Endothelial cell of umbilical vein (primary cell): ENCODE measurements around the gene DMRTB1. TPM values are rescaled to one million over a fixed set of nuclear protein-coding genes. Genes with fewer than 3 reads are reported as not detected.

Source experiments
- BruUV-seq: library from RNA; stranded (reverse); fragments of 400-500 nt; replicated peaks from 2 replicates; lab custom pipeline; 2021; lab: Mats Ljungman, UMichigan
- CTCF ChIA-PET: fragments of 300-600, 350-600 bp; sonication (Branson Sonifier 250); formaldehyde crosslinking; loops from one replicate; lab custom pipeline; 2021; ENCODE audit warnings: antibody characterized with exemption, inconsistent platforms; lab: Charles Lee
- POLR2A ChIA-PET: fragments of 300-600, 350-600 bp; sonication (Branson Sonifier 250); formaldehyde crosslinking; loops from one replicate; lab custom pipeline; 2021; ENCODE audit warnings: antibody characterized with exemption, inconsistent platforms; lab: Charles Lee
- DNase-seq: peaks from one replicate; pipeline ENCODE4 v3.0.0-alpha.2; 2011; ENCODE audit warnings: low read depth, low spot score
- FAIRE-seq: peaks from 2 replicates; lab custom pipeline; 2011; peaks lifted over from hg19 to GRCh38; lab: Jason Lieb, UNC
- H2AFZ ChIP-seq: 2 replicates; pipeline ENCODE4 v1.6.0; 2012; ENCODE audit warnings: low read depth, low read length, control low read depth, inconsistent platforms
- H3K27ac ChIP-seq: 2 replicates; pipeline ENCODE4 v1.5.1; 2011; ENCODE audit warnings: low read depth, mild to moderate bottlenecking, control low read depth, low read length, moderate library complexity; ENCODE audit not compliant: insufficient read depth
- H3K27me3 ChIP-seq, 2 experiments: 2 replicates each; pipeline versions ENCODE4 v1.6.0 to v1.6.1; 2011; ENCODE audit warnings: low read length in 2 of 2, mixed read lengths in 1 of 2; ENCODE audit not compliant: control insufficient read depth in 2 of 2, insufficient read depth in 2 of 2
- H3K36me3 ChIP-seq, 2 experiments: 2 replicates in 1 of 2; 3 replicates in 1 of 2; pipeline ENCODE4 v1.5.1; 2011; ENCODE audit warnings: low read length in 2 of 2, mild to moderate bottlenecking in 1 of 2, moderate library complexity in 1 of 2; ENCODE audit not compliant: control insufficient read depth in 2 of 2, insufficient read depth in 2 of 2; ENCODE audit errors: extremely low read depth in 1 of 2
- H3K4me1 ChIP-seq: 3 replicates; pipeline ENCODE4 v1.5.1; 2011; ENCODE audit warnings: mild to moderate bottlenecking, low read length; ENCODE audit not compliant: control insufficient read depth, insufficient read depth; ENCODE audit errors: extremely low read depth
- H3K4me2 ChIP-seq: 2 replicates; pipeline ENCODE4 v1.6.1; 2011; ENCODE audit warnings: low read length, control low read depth, mixed read lengths; ENCODE audit not compliant: insufficient read depth
- H3K4me3 ChIP-seq, 3 experiments: fragments of 200-600 bp in 1 of 3; sonication (generic), shearing (Covaris generic) in 1 of 3; replicated peaks in 1 of 3; 2 replicates each; pipeline ENCODE4 v1.5.1; 2011 to 2016; ENCODE audit warnings: control low read depth in 3 of 3, low read length in 3 of 3, mild to moderate bottlenecking in 2 of 3, inconsistent platforms in 1 of 3, low read depth in 1 of 3, moderate library complexity in 1 of 3; ENCODE audit not compliant: insufficient read depth in 1 of 3
- H3K79me2 ChIP-seq: 2 replicates; pipeline ENCODE4 v1.6.0; 2012; ENCODE audit warnings: low read length, inconsistent platforms; ENCODE audit not compliant: control insufficient read depth, insufficient read depth
- H3K9ac ChIP-seq: replicated peaks from 2 replicates; pipeline ENCODE3; 2011; ENCODE audit warnings: low read length, control low read depth; ENCODE audit not compliant: insufficient read depth; ENCODE audit errors: extremely low read depth
- H3K9me1 ChIP-seq: replicated peaks from 3 replicates; pipeline ENCODE4 v1.6.0; 2011; ENCODE audit warnings: mild to moderate bottlenecking, low read length; ENCODE audit not compliant: control insufficient read depth, insufficient read depth; ENCODE audit errors: extremely low read depth
- H3K9me3 ChIP-seq: replicated peaks from 2 replicates; pipeline ENCODE4 v1.5.1; 2012; ENCODE audit warnings: low read length, inconsistent platforms; ENCODE audit not compliant: control insufficient read depth, insufficient read depth
- H4K20me1 ChIP-seq: replicated peaks from 2 replicates; pipeline ENCODE3; 2011; ENCODE audit warnings: mild to moderate bottlenecking, low read length; ENCODE audit not compliant: control insufficient read depth, insufficient read depth; ENCODE audit errors: extremely low read depth
- EZH2 ChIP-seq: IDR thresholded peaks from 2 replicates; pipeline ENCODE4 v1.6.1; 2012; ENCODE audit warnings: borderline replicate concordance, low read depth, mild to moderate bottlenecking, moderate library complexity, low read length, inconsistent platforms; ENCODE audit not compliant: severe bottlenecking
- FOS ChIP-seq: IDR thresholded peaks from 2 replicates; pipeline ENCODE4 v1.6.1; 2011; ENCODE audit warnings: mild to moderate bottlenecking, low read length, moderate library complexity, borderline replicate concordance; ENCODE audit not compliant: insufficient read depth
- GATA2 ChIP-seq: IDR thresholded peaks from 2 replicates; pipeline ENCODE4 v1.7.0; 2011; ENCODE audit warnings: low read depth, mild to moderate bottlenecking, moderate library complexity, mixed read lengths, low read length; ENCODE audit not compliant: insufficient read length, insufficient read depth
- JUN ChIP-seq: IDR thresholded peaks from 2 replicates; pipeline ENCODE4 v1.6.1; 2011; ENCODE audit warnings: borderline replicate concordance, low read depth; ENCODE audit not compliant: insufficient read length, insufficient read depth
- MYC ChIP-seq: IDR thresholded peaks from one replicate; pipeline ENCODE4 v1.6.1; 2011; ENCODE audit warnings: mild to moderate bottlenecking, low read depth, low read length
- POLR2A ChIP-seq: IDR thresholded peaks from 2 replicates; pipeline ENCODE4 v1.6.1; 2012; ENCODE audit warnings: low read depth, mild to moderate bottlenecking, control low read depth, low read length
- POLR2AphosphoS5 ChIP-seq: IDR thresholded peaks from 2 replicates; pipeline ENCODE4 v1.6.1; 2012; ENCODE audit warnings: low read depth, mild to moderate bottlenecking, control low read depth, low read length, moderate library complexity; ENCODE audit not compliant: insufficient read depth
- dilution Hi-C: fragments of 300-500 bp; cut with MboI; formaldehyde crosslinking; loops from one replicate; pipeline ENCODE4 v1.15.0; 2019; ENCODE audit warnings: low sequenced_read_pairs; ENCODE audit not compliant: extremely low pct_ligation_motif_present
- intact Hi-C: fragments of 100-400 bp; cut with micrococcal nuclease; formaldehyde crosslinking; loops from one replicate; pipeline ENCODE4 v1.10.0; 2022
- polyA plus RNA-seq, 4 experiments: library from polyadenylated mRNA; depleted of rRNA in 3 of 4; stranded (reverse) in 3 of 4; unstranded in 1 of 4; fragments of >200 nt; gene quantifications; 2 replicates each; pipeline versions ENCODE4 v1.2.1 to v1.2.3, GENCODE V29; 2011 to 2012; ENCODE audit warnings: missing spikeins in 1 of 4
- total RNA-seq: library from RNA; stranded (reverse); gene quantifications from 2 replicates; pipeline ENCODE4 v1.2.3, GENCODE V29; 2021
- TF ChIP-seq, protein P1 (sequence below), 2 donors: IDR thresholded peaks; 1 replicate in 1 of 2; 2 replicates in 1 of 2; pipeline ENCODE4 v1.5.1; 2011; ENCODE audit warnings: low read length in 2 of 2, mild to moderate bottlenecking in 2 of 2, moderate library complexity in 2 of 2, control low read depth in 1 of 2, inconsistent platforms in 1 of 2, low read depth in 1 of 2; ENCODE audit not compliant: insufficient read depth in 1 of 2; ENCODE audit errors: extremely low read depth in 1 of 2
- TF ChIP-seq, protein P2 (sequence below): IDR thresholded peaks from 2 replicates; pipeline ENCODE4 v1.6.1; 2011; ENCODE audit not compliant: insufficient read depth, insufficient read length

DMRTB1 gene
- total and polyA plus RNA-seq, 2 donors (not counting 3 experiments of a cell fraction or from before 2014, with no cell fraction given) = not detected

DNA sequence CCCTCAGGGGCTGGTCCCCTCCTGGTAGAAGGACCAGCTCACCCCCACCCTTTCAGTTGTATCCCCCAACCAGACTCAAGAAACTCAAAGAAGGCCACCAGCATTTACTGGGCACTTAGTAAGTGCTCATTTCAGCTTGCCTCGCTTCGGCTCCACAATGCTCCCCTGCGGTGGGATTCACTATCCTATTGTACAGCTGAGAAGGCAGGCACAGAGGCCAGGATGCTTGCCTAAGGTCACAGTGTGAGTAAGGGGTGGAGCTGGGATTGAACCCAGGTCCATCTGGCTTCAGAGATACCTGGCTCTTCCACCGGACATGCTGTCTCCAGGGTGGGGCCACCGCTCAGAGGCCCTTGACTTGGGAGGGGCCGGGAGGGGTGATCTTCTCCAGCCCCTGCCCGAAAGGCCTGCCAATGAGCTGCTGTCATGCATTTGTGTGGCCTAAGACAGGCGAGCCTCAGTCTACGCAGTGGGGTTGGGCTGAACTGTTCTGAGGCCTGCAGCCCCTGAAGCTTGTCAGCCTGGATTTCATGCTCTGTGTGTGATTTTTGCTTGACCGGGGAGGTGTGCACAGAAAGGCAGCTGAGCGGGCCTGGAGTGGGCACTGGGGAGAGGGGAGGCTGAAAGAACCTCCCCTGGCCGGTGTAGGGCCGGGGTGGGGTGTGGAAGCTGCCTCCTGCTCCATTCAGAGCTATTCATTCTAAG, 48.1 kb downstream of the DMRTB1 start:
- CTCF ChIA-PET = no interaction called here
- TF ChIP-seq POLR2A (no peak), POLR2AphosphoS5 (no peak), GATA2 (no peak), MYC (no peak), FOS (no peak), EZH2 (no peak), JUN (no peak)
- TF ChIP-seq, protein P1, sequence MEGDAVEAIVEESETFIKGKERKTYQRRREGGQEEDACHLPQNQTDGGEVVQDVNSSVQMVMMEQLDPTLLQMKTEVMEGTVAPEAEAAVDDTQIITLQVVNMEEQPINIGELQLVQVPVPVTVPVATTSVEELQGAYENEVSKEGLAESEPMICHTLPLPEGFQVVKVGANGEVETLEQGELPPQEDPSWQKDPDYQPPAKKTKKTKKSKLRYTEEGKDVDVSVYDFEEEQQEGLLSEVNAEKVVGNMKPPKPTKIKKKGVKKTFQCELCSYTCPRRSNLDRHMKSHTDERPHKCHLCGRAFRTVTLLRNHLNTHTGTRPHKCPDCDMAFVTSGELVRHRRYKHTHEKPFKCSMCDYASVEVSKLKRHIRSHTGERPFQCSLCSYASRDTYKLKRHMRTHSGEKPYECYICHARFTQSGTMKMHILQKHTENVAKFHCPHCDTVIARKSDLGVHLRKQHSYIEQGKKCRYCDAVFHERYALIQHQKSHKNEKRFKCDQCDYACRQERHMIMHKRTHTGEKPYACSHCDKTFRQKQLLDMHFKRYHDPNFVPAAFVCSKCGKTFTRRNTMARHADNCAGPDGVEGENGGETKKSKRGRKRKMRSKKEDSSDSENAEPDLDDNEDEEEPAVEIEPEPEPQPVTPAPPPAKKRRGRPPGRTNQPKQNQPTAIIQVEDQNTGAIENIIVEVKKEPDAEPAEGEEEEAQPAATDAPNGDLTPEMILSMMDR (IDR thresholded peaks at IDR 0.05; ENCODE audit: extremely low read depth in 1 of 2, insufficient read depth in 1 of 2, low read depth in 1 of 2, low read length in 2 of 2) = no peak
- TF ChIP-seq, protein P2, sequence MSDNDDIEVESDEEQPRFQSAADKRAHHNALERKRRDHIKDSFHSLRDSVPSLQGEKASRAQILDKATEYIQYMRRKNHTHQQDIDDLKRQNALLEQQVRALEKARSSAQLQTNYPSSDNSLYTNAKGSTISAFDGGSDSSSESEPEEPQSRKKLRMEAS = no peak
- POLR2A ChIA-PET = no interaction called here

More for the DNA sequence above, 48.1 kb downstream of the DMRTB1 start:
- Histone ChIP-seq H3K9ac (no peak overlapping the region), H3K4me3 (no peak overlapping the region), H4K20me1 (no peaks in the 10 kb centered on the region), H3K4me1 (no peaks in the 10 kb centered on the region), H3K9me1 (no peaks in the 10 kb centered on the region), H2AFZ (no peak overlapping the region), H3K79me2 (no peaks in the 10 kb centered on the region), H3K4me2 (no peak overlapping the region), H3K27me3 (no peaks in the 10 kb centered on the region), H3K36me3 (no peaks in the 10 kb centered on the region), H3K27ac (no peak overlapping the region), H3K9me3 (no peaks in the 10 kb centered on the region)
- intact Hi-C loops (no loop called here), dilution Hi-C loops (no loop called here)
- no peak for FAIRE-seq
- BruUV-seq = no TSS peak
- DNase-seq = no peak
